HEK293 (cell line): ENCODE data around the gene KRT78.

Source experiments
- CTCF ChIA-PET: fragments of 350-600 bp; formaldehyde crosslinking; extraction: SDS; loops from one replicate; lab custom pipeline; 2021; ENCODE audit warnings: antibody characterized with exemption; lab: Yijun Ruan, JAX
- POLR2A ChIA-PET: fragments of 300-600 bp; formaldehyde crosslinking; extraction: SDS; loops from one replicate; lab custom pipeline; 2020; ENCODE audit warnings: antibody characterized with exemption, inconsistent platforms; lab: Yijun Ruan, JAX
- H3K27ac ChIP-seq: fragments of 200-500 bp; sonication (Bioruptor generic); 2 replicates; pipeline ENCODE4 v1.5.1; 2014; ENCODE audit warnings: low read depth, low read length, control low read depth, inconsistent platforms; ENCODE audit errors: extremely low read depth
- H3K36me3 ChIP-seq, 2 experiments: fragments of 200-500 bp in 1 of 2; sonication (Bioruptor generic) in 1 of 2; 1 replicate in 1 of 2; 2 replicates in 1 of 2; pipeline ENCODE4 v1.5.1; 2014 to 2017; ENCODE audit warnings: inconsistent platforms in 2 of 2, low read length in 2 of 2; ENCODE audit not compliant: control insufficient read depth in 2 of 2, insufficient read depth in 1 of 2
- H3K4me1 ChIP-seq: fragments of 200-500 bp; sonication (Bioruptor generic); 2 replicates; pipeline ENCODE4 v1.5.1; 2014; ENCODE audit warnings: mild to moderate bottlenecking, low read length, inconsistent platforms; ENCODE audit not compliant: control insufficient read depth, insufficient read depth
- H3K4me3 ChIP-seq: 2 replicates; pipeline ENCODE4 v1.5.1; 2011; ENCODE audit warnings: low read depth, mild to moderate bottlenecking, control low read depth, low read length, moderate library complexity
- H3K9me3 ChIP-seq: fragments of 200-500 bp; sonication (Bioruptor generic); 2 replicates; pipeline ENCODE4 v1.5.1; 2014; ENCODE audit warnings: low read depth, low read length, inconsistent platforms; ENCODE audit not compliant: control insufficient read depth, insufficient read depth
- BCL11B ChIP-seq: fragments of 450-650 bp; formaldehyde crosslinking; IDR thresholded peaks from 2 replicates; pipeline ENCODE4 v1.5.1; 2016; ENCODE audit warnings: low read depth, missing biosample characterization, missing genetic modification characterization
- ELK4 ChIP-seq: IDR thresholded peaks from 2 replicates; pipeline ENCODE4 v1.6.1; 2011; ENCODE audit warnings: mild to moderate bottlenecking, low read depth, low read length, borderline replicate concordance
- KLF17 ChIP-seq: fragments of 450-650 bp; formaldehyde crosslinking; IDR thresholded peaks from 2 replicates; pipeline ENCODE4 v1.5.1; 2016; ENCODE audit warnings: missing biosample characterization, missing genetic modification characterization
- OVOL3 ChIP-seq: fragments of 450-650 bp; formaldehyde crosslinking; IDR thresholded peaks from 2 replicates; pipeline ENCODE4 v1.5.1; 2016; ENCODE audit warnings: missing biosample characterization, missing genetic modification characterization
- SCRT1 ChIP-seq: fragments of 450-650 bp; formaldehyde crosslinking; IDR thresholded peaks from 2 replicates; pipeline ENCODE4 v1.5.1; 2016; ENCODE audit warnings: missing biosample characterization, missing genetic modification characterization, borderline replicate concordance
- YY2 ChIP-seq: fragments of 450-650 bp; formaldehyde crosslinking; IDR thresholded peaks from 2 replicates; pipeline ENCODE4 v1.5.1; 2016; ENCODE audit warnings: missing biosample characterization, missing genetic modification characterization
- ZNF112 ChIP-seq: fragments of 450-650 bp; formaldehyde crosslinking; IDR thresholded peaks from 2 replicates; pipeline ENCODE4 v1.5.0; 2017; ENCODE audit warnings: missing biosample characterization, missing genetic modification characterization
- ZNF121 ChIP-seq: fragments of 450-650 bp; formaldehyde crosslinking; IDR thresholded peaks from 2 replicates; pipeline ENCODE4 v1.5.1; 2016; ENCODE audit warnings: missing biosample characterization, missing genetic modification characterization
- ZNF146 ChIP-seq: fragments of 450-650 bp; formaldehyde crosslinking; IDR thresholded peaks from 2 replicates; pipeline ENCODE4 v1.5.1; 2016; ENCODE audit warnings: missing biosample characterization, missing genetic modification characterization
- ZNF16 ChIP-seq: fragments of 450-650 bp; formaldehyde crosslinking; IDR thresholded peaks from 2 replicates; pipeline ENCODE4 v1.5.1; 2016; ENCODE audit warnings: low read depth, missing biosample characterization, missing genetic modification characterization
- ZNF18 ChIP-seq: fragments of 450-650 bp; formaldehyde crosslinking; IDR thresholded peaks from 2 replicates; pipeline ENCODE4 v1.5.1; 2016; ENCODE audit warnings: missing biosample characterization, missing genetic modification characterization
- ZNF239 ChIP-seq: fragments of 450-650 bp; formaldehyde crosslinking; IDR thresholded peaks from 2 replicates; pipeline ENCODE4 v1.5.1; 2016; ENCODE audit warnings: missing biosample characterization, missing genetic modification characterization
- ZNF274 ChIP-seq, 2 experiments: fragments of 200-500 bp in 1 of 2; fragments of 450-650 bp in 1 of 2; sonication (Bioruptor generic) in 1 of 2; formaldehyde crosslinking in 1 of 2; IDR thresholded peaks; 2 replicates each; pipeline versions ENCODE4 v1.5.1 to v1.6.1; 2014 to 2016; ENCODE audit warnings: borderline replicate concordance in 1 of 2, inconsistent platforms in 1 of 2, low read length in 1 of 2, missing biosample characterization in 1 of 2, missing genetic modification characterization in 1 of 2
- ZNF292 ChIP-seq: fragments of 450-650 bp; formaldehyde crosslinking; IDR thresholded peaks from 2 replicates; pipeline ENCODE4 v1.5.1; 2016; ENCODE audit warnings: low read depth, missing biosample characterization, missing genetic modification characterization, borderline replicate concordance
- ZNF488 ChIP-seq: fragments of 450-650 bp; formaldehyde crosslinking; IDR thresholded peaks from 2 replicates; pipeline ENCODE4 v1.5.1; 2016; ENCODE audit warnings: missing biosample characterization, missing genetic modification characterization
- ZNF792 ChIP-seq: fragments of 450-650 bp; formaldehyde crosslinking; IDR thresholded peaks from 2 replicates; pipeline ENCODE4 v1.5.1; 2016; ENCODE audit warnings: missing biosample characterization, missing genetic modification characterization
- ZSCAN4 ChIP-seq: fragments of 450-650 bp; formaldehyde crosslinking; IDR thresholded peaks from 2 replicates; pipeline ENCODE4 v1.5.1; 2017; ENCODE audit warnings: missing biosample characterization, missing genetic modification characterization

KRT78 gene

GRCh38 chr12:52845946-52846345, 2.8 kb downstream of the KRT78 start:
- no peak for TF ChIP-seq YY2 (tag by site-specific recombination)
- TF ChIP-seq ZNF121 (tag by site-specific recombination) = no peak
- no peak for TF ChIP-seq ZNF18
- TF ChIP-seq ZNF112 = no peak
- no peak for TF ChIP-seq ZNF488 (tag by site-specific recombination)
- no peak for TF ChIP-seq KLF17
- no peak for TF ChIP-seq ZNF16
- no peak for TF ChIP-seq ZNF239 (tag by site-specific recombination)
- no peak for TF ChIP-seq SCRT1
- no peak overlapping the region for H3K4me3 ChIP-seq
- no peak overlapping the region for H3K27ac ChIP-seq
- H3K36me3 ChIP-seq = no peaks in the 10 kb centered on the region
- no peaks in the 10 kb centered on the region for H3K4me1 ChIP-seq
- POLR2A ChIA-PET = no interaction called here
- H3K9me3 ChIP-seq = no peaks in the 10 kb centered on the region
- CTCF ChIA-PET = no interaction called here

- H3K4me3 ChIP-seq = no peak overlapping the region
- no peaks in the 10 kb centered on the region for H3K36me3 ChIP-seq
- POLR2A ChIA-PET = no interaction called here
- no peak overlapping the region for H3K27ac ChIP-seq
- no peaks in the 10 kb centered on the region for H3K4me1 ChIP-seq
- no peak for TF ChIP-seq ZSCAN4
- TF ChIP-seq ELK4 = no peak
- no peak for TF ChIP-seq ZNF792
- TF ChIP-seq BCL11B (tag by site-specific recombination) = no peak
- no peak for TF ChIP-seq ZNF292 (tag by site-specific recombination)
- no peak for TF ChIP-seq OVOL3 (tag by site-specific recombination)
- TF ChIP-seq ZNF274 (IDR thresholded peaks at IDR 0.05; ENCODE audit: low read length) = no peak
- no peak for TF ChIP-seq ZNF274 (tag by site-specific recombination; IDR thresholded peaks at IDR 0.05; ENCODE audit: borderline replicate concordance)
- TF ChIP-seq ZNF146 (tag by site-specific recombination) = no peak
- TF ChIP-seq, all 188 proteins: peak for 0
- no peaks in the 10 kb centered on the region for H3K9me3 ChIP-seq
- CTCF ChIA-PET = interaction anchor here (0.6 to 1.5 kb wide), 2 partner anchors 21 to 621 kb away, joined by 3 read pairs; no protein-coding TSS in a partner anchor
Measured at GRCh38 chr12:52844386-52844785, 4.4 kb downstream of the KRT78 start.
